NCI-H2081 treated with DMSO at 0.1 percent for 48 hours (cell line): ENCODE results near the gene PROX1.

ENCODE experiments used
- DNase-seq: peaks from one replicate; lab custom pipeline; 2025; lab: John Stamatoyannopoulos, UW

The PROX1 gene

DNA sequence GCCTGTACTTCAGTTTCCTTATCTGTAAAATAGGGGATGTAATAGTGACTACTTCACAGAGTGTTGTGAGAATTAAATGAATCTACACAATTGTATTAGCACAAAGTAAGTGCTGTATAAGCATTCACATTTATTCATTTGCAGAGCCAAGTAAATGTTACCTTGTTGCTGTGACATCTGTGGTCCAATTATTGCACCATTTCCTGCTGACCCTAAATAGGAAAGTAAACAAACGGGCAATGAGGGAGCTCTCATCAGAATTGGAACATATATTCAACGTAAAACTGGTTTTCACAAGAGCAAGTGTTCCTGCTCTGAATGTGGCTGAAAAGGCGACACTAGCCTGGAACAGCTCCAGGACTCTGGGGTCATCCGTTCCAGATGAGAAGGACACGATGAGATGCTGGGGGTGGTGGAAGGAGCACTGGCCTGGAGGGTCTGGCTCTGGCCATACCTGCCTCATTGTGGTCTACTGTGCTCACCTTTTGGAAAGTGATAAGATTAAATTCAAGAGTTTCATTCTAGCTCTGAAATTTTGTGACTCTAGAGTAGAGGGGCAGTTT, 34.5 kb downstream of the PROX1 start:
- peak; percentile 39 for DNase-seq

GRCh38 chr1:214022810-214023425, 35.1 kb downstream of the PROX1 start:
- DNase-seq, result no peak

DNA sequence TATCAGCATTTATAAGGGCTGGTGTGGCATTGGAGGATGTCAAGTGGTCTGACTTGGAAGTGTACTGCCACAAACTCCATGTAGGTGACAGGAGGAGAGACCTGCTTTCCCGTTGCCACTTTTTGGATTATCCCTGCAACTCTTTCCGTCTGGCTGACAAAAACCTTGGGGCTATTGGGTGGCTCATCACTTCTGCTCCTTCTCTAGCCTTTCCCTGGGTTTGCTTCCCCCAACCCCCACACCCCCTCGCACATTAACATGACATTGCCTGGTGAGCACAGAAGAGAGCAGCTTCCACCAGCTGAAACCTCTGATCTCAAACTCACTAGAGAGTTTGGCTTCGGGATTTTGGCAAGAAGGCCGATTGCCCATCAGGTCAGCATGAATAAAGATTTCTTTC, 39.2 kb downstream of the PROX1 start:
- DNase-seq, result no peak

GRCh38 chr1:214027498-214027897, 39.7 kb downstream of the PROX1 start:
- no peak for DNase-seq

DNA sequence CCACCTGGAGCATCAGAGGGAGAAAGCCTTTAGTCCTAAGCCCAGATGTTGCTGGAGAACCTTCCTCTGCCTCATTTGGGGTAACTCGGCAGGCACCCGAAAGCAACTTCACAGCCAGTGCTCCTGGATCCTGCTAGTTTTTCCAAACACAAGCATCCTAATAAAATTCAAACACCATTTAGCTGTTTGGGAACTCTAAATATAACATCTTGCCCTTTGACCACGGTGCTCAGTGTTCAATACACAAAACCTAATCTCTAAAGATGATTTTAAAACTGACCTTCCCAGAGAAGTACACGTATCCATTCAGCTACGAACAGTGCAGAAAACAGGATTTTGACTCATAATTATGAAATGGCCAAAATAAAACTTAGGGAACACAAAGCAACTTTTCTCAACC, 40.3 kb downstream of the PROX1 start:
- DNase-seq, result no peak

GRCh38 chr1:214028649-214029406, 41.1 kb downstream of the PROX1 start:
- DNase-seq, result no peak

GRCh38 chr1:214029796-214030195, 42.0 kb downstream of the PROX1 start:
- no peak for DNase-seq

DNA sequence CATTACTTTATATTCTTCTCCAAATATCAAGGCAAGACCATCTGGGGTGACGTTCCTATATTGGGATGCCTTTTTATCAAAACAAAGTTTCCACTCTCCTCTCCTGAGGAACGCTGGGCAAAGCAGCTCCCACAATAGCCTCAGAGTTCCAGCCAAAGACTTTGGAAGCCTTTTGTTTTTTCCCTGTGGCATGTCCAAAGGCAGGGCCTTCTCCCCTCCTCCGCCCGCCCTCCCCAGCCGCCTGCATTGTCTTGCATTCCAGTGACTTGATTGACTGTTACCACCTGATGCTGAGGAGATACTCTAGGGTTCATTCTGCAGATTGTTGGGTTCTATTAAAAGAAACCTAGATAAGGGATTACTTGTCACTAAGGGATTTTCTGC, 43.5 kb downstream of the PROX1 start:
- no peak for DNase-seq

- DNase-seq, result no peak
These were observed 49.7 kb downstream of the PROX1 start for GRCh38 chr1:214037468-214037867.

GRCh38 chr1:214039394-214040018, 51.7 kb downstream of the PROX1 start:
- DNase-seq, result no peak

GRCh38 chr1:214043167-214043566, 55.4 kb downstream of the PROX1 start:
- no peak for DNase-seq

- peak; percentile 47 for DNase-seq
These were observed 56.9 kb downstream of the PROX1 start for GRCh38 chr1:214044438-214045214.

GRCh38 chr1:214050513-214051401, 63.0 kb downstream of the PROX1 start:
- no peak for DNase-seq

GRCh38 chr1:214051786-214052185, 64.0 kb downstream of the PROX1 start:
- no peak for DNase-seq

GRCh38 chr1:214058076-214058475, 70.3 kb downstream of the PROX1 start:
- DNase-seq, result no peak

- no peak for DNase-seq
These were observed 78.4 kb downstream of the PROX1 start for GRCh38 chr1:214066190-214066589.

DNA sequence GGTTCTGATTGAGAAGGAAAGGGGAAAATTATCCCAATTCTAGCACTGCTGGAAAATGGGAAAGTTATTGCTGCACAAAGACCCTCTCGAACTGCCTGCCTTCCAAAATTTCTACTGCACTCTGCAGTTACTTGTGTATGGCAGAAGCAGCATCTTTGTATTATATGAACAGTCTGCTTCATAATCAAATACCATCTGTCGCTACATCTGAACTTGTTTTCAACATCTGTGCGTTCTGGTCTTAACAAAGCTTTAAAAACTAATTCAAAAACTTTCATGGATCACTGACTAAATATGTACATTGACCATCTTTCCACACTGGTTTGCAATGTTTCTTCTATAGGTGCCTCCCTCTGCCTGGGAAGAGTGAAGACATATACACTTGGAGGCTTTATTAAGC, 79.2 kb downstream of the PROX1 start:
- no peak for DNase-seq

- DNase-seq, result no peak
These were observed 79.6 kb downstream of the PROX1 start for GRCh38 chr1:214067397-214067796.

DNA sequence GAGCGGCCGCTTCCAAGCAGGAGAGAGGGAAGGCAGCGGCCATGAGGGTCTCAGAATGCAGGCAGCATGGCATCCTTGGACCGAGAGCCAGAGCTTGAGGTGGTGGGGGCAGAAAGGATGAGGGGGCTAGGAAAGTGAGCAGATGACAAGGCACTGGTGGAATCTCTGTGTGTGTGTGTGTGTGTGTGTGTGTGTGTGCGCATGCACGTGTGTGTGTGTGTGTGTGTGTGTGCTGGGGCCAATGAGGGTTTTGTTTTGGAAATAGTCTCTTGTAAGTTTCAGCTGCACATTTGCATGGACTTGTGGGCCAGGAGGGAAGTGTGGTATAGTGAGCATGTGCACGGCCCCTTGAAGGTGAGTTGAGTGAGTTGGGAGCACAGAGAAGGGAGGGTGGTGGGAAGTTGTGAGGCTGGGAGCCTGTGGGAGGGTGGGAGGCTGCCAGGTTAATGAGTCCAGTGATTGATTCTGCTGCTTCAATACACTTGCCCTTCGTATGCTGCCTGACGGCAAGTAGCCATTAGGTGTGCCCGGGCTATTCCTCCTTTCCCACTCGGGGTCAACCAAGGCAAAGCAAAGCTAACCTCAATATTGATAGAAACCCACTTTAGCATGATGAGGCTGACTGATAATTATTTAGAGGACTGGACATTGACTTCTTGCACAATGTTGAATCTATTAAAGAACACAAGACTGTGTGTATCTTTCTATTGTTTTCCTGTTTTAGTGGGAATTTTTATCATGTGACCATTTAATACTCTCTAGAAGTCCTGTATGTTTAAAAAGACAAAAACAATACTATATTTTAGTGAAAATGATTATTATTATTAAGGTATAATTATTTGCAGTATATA, 80.3 kb downstream of the PROX1 start:
- DNase-seq, result no peak

DNA sequence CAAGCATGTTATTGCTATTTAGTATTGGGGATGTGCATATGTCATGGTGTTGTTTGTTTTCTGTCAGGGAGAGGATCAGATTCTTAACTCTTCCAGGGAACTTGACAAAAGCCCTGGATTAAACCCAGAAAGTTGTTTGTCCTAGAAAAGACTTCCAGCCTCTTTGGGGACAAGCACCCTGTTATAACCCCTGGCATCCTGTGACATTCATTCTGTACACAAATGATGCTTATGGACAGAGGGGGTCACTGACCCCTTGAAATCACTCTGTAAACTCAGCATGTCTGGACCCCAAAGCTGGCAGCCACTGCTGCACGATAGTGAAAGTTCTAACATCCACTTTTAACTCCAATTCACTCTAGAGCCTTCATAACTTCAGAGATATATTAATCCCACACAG, 81.2 kb downstream of the PROX1 start:
- no peak for DNase-seq
